Pons (tissue), 1 donor: ENCODE measurements around the gene RGS7BP.
A peak's percentile ranks its signal among the peaks of the same experiment; 100 is the strongest.
"Not testable (repeated sequence)": the region's sequence is repeated elsewhere in the genome, so short reads cannot be mapped to it uniquely, and the experiment has no call there.

Experiments
- DNase-seq: peaks from one replicate; pipeline ENCODE4 v3.0.0-alpha.2; 2016; ENCODE audit warnings: low spot score

RGS7BP gene

DNA sequence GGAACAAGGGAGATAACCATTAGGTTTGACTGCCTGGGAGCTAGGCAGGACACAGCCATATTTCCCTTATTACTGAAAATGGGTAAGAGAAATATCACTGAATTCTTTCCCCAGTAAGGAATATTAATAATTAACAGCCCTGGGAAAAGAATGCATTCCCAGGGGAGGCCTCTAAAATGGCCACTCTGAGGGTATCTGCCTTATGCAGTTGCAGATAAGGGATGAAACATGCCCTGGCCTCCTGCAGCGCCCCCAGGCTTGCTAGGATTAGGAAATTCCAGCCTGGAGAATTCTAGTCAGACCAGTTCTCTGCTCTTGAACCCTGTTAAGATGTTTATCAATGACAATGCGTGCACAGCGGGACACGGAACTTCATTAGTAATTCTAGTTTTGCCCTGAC is 52.8 kb downstream of the RGS7BP start:
- not testable (repeated sequence) for DNase-seq

DNA sequence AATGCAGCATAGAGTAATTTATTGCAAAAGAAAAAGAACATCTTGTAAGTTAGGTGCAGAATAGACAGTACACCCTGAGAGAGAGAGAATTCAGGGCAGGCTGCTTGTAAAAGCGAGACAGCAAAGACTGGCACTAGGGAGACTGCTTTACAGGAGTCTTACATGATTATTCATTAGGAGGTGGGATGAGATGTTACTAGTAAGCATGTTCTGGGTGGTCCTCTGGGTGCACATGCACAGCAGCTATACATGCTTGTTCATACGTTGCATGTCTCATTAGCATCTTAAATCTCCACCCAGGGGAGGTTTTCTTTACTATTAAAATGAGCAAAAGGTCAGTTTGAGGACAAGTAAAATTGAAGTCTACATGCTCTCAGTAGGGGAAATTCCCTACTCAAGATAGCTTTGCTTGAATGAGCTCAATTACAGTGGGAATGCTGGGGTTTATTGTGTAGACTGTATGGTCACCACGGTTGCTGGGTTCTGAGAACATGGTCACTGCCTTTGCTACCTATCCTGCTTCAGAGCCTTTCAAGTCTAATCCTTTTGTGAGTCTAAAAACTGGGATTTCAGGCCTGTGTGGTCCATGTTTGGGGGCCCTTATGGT is 60.6 kb downstream of the RGS7BP start:
- no peak for DNase-seq

DNA sequence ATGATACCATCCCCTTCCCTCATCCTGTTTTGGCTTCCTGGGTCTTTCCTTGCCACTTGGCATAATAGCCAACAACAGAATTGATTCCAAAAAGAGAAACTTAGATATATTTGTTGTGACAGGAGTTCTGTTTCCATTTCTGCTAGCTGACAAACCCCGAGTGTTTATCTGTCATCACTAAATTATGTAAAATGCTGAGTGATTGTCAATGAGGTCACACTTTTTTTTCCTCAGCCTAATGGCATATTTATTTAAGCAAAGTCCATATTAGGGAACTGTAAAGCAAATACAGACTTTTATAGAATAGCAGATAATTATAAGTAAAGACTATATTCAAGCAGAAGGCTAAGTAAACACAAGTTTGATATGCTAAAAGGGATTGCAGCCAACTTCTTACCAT is 64.0 kb downstream of the RGS7BP start:
- no peak for DNase-seq

DNA sequence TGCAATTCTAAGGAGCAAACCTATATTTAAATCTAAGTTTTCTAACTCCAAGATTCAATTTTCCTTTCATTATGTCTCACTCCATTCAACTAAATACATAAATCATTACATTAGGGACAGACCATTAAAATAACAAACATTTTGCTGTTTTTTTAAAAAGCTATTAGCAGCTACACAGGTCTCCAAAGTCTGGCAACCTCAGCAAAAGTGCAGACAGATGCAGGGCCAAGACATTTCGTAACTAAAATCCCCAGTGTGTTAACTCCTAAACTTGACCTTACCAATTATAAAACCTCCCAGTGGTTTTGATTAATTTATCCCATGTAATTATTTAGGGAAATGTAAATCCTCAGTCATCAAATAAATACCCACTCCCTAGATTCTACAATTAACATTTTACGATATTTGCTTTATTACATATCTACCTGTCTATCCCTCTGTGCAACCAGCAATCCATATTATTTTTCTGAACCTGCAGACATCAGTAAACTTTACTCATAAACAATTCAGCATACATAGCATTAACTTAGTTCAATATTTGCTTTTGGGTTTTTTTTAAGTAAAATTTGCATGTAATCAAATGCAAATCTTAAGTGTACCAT is 64.7 kb downstream of the RGS7BP start:
- DNase-seq = no peak

DNA sequence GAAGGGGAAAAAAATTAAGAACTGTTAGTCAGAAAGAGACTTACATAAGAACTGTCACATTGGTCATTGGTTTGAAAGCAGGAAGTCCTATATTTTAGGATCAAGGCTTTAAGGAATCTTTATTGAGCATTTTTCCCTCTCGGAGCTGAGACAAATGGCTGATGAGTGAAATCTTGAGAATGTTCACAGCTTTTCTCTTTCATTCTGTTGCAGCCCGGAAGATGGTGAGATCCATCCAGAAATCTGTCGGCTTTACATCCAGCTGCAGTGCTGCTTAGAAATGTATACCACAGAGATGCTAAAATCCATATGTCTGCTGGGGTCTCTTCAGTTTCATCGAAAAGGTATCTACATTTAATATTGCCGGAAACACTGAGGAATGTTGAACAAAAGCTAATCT is 69.7 kb downstream of the RGS7BP start:
- no peak for DNase-seq

DNA sequence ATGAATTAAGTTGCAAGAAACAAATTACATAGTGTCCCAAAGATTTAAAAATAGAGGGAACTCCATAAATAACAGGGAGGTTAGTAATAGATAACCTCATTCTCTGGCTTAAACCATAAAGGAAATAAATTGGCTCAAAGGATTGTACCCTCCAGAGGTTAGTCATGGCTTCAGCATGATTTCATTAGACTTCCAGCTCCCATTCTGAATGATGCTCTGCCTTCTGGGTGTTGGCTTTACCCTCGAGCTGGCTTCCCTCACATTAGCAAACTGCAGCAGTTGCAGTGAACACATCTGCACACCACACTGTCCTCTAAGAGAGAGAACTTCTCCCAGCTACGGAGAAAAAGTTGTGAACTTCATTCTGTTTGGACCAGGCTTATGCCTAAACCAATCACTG is 70.4 kb downstream of the RGS7BP start:
- no peak for DNase-seq

DNA sequence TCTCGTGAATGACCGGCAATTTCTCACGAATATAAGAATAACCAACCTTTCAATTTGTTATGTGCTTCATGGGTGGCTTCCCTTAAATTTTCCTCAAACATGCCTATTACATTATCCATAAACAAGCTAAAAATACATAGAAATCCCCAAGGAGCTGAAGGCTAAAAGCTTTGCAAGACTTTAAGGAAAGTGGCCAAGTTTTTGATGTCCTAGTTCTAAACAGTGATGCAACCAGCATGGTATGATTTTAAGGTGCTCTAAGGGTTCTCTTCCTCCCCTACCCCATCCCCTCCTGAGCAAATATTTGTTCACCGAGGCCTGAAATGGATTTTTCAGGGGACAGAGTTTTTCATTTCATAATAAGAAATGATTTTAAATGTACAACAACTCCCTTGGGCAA is 79.8 kb downstream of the RGS7BP start:
- peak; percentile 3 for DNase-seq

DNA sequence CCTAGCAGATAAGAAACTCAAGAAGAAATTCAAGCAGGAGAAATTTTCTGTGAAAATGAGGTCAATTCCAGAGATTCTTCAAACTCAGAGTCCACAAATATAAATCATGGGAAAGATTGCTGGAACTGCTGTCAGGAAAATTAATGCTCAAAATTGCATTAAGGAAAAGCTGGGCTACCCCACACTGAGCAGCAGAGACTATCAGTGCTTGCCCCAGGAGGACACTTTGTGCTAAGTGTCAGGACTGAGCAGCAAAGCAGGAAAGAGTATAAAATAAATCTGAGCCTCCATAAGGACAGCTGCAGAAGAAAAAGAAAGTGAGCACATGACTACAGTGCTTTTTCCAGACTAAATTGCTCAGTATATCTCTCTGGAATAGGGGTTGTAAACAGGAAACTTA is 81.6 kb downstream of the RGS7BP start:
- DNase-seq = no peak

DNA sequence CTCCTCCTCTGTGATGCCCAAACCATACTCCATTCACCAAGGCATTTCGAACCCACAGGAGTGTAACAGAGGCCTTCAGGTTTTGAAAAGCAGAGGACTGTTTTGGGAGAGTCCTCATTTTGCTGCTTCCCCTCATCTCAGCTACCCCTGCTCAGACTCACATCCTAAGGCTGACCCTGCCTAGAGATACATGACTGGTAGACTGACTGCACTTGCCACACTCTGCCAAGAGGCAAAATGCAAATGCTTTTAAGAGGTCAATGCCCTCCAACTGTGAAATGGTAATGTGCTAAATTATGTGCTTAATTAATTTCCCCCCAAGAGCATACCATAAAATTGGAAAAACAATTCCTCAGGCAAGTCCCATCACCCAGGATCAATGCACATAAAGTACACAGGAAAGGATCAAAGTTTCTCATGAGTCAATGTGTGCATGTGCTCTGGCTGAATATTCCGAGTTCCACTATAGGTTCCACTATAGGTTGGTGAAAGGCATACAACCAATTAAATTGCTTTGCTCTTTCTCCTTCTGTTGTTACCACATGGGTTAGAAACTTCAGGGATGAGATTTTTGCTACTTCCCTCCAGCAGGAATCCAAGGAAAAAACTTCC is 87.0 kb downstream of the RGS7BP start:
- no peak for DNase-seq

DNA sequence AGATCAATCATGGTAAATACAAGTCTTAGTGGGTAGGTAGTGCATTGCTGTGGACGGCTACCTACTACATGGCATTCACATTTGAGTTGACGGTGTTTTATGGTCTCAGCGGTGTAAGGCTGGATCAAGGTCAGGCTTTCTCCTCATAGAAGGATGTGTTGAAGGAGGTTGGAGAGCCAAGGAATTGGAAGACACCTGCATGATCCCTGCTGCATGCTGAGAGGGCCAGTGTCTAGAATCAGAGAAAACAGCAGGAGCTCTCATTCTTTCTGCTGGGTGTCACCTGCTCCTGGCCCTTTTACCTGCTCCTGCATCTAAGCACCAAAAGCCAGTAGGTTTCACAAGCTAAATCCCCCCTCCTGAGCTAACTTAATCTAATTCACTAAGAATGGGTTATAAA is 88.2 kb downstream of the RGS7BP start:
- DNase-seq = no peak

DNA sequence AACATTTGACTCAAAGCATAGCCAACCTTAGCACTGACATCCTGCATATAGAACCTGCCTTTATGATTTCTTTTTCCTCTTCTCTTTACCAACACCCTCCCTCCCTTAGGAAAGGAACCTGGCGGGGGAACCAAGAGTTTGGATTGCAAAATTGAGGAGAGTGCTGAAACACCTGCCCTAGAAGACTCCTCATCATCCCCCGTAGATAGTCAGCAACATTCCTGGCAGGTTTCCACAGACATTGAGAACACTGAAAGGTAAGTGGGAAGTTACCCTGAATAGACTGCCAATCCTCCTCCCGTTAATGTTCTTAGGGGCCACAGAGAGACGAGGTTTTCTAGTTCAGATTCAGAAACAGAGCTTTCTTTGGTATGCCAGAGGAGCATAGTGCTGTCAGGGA is 88.8 kb downstream of the RGS7BP start:
- DNase-seq = no peak

DNA sequence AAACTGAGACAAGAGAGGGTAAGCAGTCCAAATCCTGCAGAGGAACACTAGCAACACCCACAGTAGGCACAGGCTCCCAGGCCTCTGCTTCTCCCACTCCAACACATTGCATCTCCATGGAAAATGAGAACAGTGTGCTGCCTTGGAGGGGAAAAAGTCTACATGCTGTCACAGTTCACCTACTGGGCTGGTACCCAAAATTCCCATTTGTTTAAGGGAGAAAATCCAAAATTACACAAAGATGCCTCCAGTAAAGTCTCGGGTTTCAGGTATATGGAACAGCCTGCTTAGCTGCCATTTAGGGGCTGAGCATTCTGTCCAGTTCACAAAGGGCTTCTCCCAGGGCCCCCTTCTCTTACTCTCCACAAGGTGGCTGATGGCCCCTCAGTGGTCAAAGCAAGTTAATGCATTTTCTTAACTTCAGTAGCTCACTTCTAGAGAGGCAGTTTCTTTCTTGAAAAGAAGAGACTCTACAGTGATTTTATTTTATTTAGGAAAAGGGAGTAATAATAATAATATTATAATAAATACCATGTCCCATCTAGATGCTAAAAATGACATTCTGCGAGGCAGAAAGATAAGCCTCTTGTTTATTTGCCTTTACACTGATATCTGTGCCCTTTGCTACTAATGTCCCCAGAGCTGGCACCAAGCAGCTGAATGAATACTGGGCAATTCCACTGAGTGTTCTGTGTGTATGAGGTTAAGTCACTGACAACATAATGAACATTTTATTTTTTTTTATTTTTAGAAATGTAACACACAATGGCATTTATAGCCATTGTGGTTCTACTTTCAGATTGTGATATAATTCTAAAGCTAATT is 89.4 kb downstream of the RGS7BP start:
- DNase-seq = no peak

DNA sequence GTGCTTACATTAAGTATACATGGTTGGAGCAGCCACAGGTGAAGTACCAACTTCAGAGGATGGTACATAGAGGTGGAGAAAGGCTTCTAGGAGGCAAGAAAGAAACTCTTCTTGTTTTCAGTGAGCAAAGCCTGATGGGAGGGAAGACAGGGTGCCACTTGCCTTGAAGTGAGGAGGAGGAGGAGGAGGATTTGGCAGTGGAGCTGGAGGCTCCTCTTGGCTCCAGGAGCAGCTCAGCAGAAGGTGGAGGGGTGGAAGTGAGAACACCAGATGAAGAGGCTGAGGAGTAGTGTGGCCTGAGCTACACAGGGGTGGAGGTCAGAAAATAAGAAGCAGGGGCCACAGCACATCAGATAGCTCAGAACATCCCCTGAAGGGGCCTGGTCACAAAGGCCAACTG is 93.4 kb downstream of the RGS7BP start:
- no peak for DNase-seq

DNA sequence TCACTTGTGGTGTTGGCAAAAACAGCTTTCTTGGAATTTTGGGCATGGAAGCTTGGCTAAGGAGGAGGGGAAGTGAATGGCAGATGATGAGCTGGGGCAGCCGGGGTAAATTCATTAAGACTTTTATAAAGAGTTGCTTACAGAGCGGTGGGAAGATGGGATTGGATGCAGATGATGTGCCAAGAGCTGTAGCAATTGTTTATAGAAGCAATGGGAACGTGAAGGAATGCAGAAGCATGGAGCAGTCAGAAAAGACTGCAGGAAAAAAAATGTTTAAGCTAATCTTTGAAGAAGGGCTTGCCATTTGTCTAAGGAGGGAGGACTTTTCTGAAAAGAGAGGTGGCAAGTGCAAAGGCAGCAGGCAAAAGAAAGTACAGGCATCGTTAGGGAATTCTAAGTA is 97.9 kb downstream of the RGS7BP start:
- DNase-seq = no peak

DNA sequence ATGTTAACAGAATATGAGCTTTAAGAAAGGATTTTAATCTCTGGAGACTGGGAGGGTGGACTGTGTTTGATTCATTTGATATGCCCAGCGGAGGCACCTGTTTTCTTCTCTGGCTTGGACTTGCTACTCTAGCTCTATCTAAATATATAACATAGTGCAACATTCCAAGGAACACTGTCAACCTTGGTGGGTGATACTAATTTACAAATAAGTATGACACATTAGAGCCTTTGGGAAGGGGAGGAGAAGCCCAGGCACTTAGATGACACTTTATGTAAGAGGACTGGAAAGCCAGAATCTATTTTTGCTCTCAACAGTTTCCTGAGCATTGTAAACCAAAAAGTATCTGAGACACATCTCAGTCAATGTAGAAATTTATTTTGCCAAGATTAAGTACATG is 101.1 kb downstream of the RGS7BP start:
- DNase-seq = no peak

DNA sequence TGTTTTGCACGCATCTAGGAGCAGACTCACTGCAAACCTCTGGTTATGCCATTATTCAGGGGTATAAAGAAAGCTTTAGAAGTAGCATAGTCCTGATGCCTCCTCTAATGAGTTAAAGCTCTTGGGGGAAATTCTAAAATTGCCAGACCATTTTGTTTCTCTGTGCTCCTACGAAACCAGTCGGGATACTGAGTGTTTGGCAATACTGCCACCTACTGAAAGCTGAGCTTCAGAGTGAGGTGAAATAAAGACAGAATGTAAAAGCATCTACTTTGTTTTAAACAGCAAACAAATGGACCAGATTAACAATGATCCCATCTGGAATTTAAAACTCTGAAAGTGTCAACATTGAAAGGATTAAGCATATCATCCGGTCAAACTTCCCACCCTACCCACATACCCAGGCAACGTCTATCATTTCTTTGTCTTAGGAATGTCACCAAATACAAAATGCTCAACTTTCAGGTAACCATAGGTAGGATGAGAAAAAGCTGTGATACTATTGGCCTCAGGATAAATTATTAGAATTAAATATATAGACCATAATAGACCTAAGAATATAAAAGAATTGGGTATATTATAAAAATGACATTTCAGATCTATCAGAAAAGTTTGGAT is 106.6 kb downstream of the RGS7BP start:
- DNase-seq = peak; percentile 78

DNA sequence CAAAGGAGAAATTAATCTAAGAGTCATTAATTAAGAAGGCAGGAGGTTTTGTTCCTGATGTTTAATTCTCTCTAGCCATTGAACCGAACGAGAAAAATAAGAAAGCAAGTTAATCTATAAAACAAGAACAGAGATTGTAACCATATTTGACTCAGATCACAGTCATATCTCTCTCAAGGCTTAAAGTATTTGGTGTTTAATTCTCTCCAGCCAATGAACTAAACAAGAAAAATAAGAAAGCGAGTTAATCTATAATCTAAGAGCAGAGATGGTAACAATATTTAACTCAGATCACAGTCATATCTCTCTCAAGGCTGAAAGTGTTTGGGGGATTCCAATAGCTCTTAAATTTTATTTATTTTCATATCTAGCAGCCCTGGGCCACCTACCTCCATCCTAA is 110.1 kb downstream of the RGS7BP start:
- no peak for DNase-seq

DNA sequence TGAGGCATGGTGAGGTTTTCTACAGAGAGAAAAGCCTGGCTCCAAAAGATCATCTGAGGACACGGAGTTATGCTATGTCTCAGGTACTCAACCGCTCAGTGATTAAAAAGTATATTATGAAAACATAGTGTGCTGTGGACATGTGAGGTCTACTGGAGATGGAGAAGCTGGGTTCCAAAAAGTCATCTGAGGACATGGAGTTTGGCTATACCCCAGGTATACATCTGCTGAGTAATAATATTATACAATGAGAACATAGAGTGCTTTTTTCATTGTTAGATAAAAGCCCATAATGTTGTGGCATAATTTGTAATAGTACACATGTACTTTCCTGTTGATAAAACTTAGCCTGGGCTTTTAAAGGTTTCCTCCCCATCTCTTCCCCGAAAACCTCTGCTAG is 113.8 kb downstream of the RGS7BP start:
- no peak for DNase-seq

DNA sequence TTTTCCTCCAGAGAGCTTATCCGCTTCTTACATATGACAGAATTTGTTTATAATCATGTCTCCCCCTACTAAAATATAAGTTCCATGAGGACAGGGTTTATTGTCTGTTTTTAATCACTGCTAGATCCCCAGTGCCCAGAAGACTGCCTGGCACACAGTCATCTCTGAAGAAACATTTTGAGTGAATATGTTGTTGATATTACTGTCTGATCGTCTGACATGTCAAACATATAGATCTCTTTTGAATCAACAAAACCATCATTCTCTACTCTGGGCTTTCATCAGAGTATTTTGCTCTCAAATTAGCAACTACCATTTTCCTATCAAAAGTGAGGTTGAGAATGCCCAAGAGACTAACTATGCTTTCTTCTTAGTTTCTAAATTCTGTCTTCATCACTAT is 117.2 kb downstream of the RGS7BP start:
- DNase-seq = no peak

DNA sequence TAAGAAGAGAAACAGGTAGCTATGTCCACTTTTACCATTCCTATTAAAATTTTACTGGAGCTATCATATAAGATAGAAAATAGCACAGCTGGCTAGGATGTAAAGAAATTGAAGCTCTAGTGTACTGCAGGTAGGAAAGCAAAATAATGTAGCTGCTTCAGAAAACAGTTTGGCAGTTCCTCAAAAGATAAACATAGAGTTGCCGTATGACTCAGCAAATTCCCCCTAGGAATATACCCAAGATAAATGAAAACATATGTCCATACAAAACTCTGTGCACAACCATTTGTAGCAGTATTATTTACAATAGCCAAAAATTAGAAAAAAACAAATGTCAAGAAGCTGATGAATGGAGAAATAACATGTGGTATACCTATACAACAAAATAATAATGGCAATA is 119.9 kb downstream of the RGS7BP start:
- no peak for DNase-seq

DNA sequence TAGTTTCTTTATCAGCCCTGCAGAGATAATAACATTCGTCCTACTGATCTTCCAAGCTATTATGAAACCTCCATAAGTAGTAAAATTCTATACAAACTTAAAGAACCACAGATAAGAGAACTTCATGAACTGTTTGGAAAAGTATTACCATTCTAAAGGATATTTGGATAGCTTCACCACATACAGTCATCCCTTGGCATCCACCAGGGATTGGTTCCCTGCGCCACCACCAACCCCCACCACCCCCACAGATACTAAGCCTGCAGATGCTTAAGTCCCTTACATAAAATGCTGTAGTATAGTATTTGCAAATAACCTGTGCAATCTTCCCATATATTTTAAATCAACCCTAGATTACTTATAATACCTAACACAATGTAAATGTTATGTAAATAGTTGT is 123.1 kb downstream of the RGS7BP start:
- DNase-seq = no peak

DNA sequence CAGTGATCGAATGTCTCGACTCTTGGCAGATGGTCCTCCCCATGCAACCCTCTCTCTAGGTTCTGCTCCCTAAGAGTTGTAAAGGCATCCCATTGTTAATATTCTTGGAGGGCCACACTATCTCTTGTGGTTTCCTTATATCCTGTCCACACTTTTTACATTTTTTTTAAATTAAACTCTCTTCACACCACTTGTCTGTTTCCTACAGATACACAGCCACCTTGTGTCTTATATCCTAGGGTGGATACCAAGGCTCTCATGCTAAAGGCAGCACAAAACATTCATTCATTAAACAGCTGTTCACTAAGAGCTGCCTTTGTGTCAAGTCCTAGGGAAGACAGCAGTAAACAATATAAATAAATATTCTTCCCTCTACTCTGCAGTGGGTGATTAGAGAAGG is 124.0 kb downstream of the RGS7BP start:
- DNase-seq = no peak

DNA sequence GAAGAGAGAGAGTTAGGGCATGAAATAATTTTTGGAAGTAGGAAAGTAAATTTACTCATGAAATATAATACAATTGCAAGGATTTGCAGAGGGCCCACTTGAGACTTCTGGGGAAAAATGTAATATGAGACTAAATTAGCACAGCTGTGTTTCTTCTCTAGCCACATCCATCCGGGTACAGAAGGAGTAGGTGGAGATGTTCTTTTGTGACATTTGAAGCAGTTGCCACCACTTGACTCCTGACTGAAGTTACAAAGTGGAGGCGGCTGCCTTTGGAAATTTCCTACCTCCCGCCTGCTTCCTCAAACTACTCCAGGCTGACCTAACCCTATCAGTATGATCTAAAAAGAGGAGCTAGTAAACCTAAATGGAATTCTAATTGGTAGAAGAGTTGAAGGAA is 126.4 kb downstream of the RGS7BP start:
- no peak for DNase-seq
